K562 (cell line): ENCODE data around the gene MYOG. TPM values are rescaled to one million over a fixed set of nuclear protein-coding genes. Genes with fewer than 3 reads are reported as not detected.

Source experiments
- ATAC-seq: fragments of 200-7000 bp; cut with Tn5 transposase; 3 replicates; pipeline ENCODE4 v1.9.1; 2020; ENCODE audit warnings: moderate library complexity
- BruUV-seq: library from RNA; stranded (reverse); fragments of 400-500 nt; replicated peaks from 2 replicates; lab custom pipeline; 2021; lab: Mats Ljungman, UMichigan
- CTCF ChIA-PET: fragments of 300-600 bp; formaldehyde crosslinking; extraction: SDS; loops from one replicate; lab custom pipeline; 2021; ENCODE audit warnings: low intra/inter-chr PET ratio; lab: Yijun Ruan, JAX
- POLR2A ChIA-PET: fragments of 300-600, 350-650 bp; sonication (Branson Sonifier 250); formaldehyde crosslinking; extraction: SDS; loops from one replicate; lab custom pipeline; 2021; ENCODE audit warnings: antibody characterized with exemption, inconsistent platforms; lab: Yijun Ruan, JAX
- DNase-seq, 4 experiments: peaks; one replicate each; pipeline versions ENCODE4 v3.0.0 to v3.0.0-alpha.2; 2011 to 2018; ENCODE audit warnings: low spot score in 3 of 4, mixed read lengths in 3 of 4; ENCODE audit errors: extremely low read depth in 1 of 4
- FAIRE-seq: peaks from 2 replicates; lab custom pipeline; 2011; peaks lifted over from hg19 to GRCh38; lab: Jason Lieb, UNC
- H2AFZ ChIP-seq: 2 replicates; pipeline ENCODE4 v1.6.0; 2011; ENCODE audit warnings: low read depth, low read length, control low read depth, inconsistent platforms
- H3K27ac ChIP-seq: fragments of 200-600 bp; 3 replicates; pipeline ENCODE4 v1.8.0; 2011; ENCODE audit warnings: low read depth, mild to moderate bottlenecking, control low read depth, inconsistent platforms, low read length, moderate library complexity, mixed read lengths; ENCODE audit errors: extremely low read depth
- H3K27me3 ChIP-seq, 2 experiments: fragments of 300-600 bp in 1 of 2; 2 replicates in 1 of 2; 3 replicates in 1 of 2; pipeline versions ENCODE4 v1.6.0 to v1.8.0; 2011; ENCODE audit warnings: inconsistent platforms in 2 of 2, low read length in 2 of 2, mild to moderate bottlenecking in 1 of 2, mixed read lengths in 1 of 2, moderate library complexity in 1 of 2; ENCODE audit not compliant: control insufficient read depth in 2 of 2, insufficient read depth in 2 of 2
- H3K36me3 ChIP-seq: fragments of 300-600 bp; 3 replicates; pipeline ENCODE4 v1.8.0; 2011; ENCODE audit warnings: mild to moderate bottlenecking, low read length, inconsistent platforms; ENCODE audit not compliant: control insufficient read depth, insufficient read depth
- H3K4me1 ChIP-seq, 2 experiments: fragments of 200-600 bp in 1 of 2; replicated peaks in 1 of 2; 2 replicates in 1 of 2; 3 replicates in 1 of 2; pipeline versions ENCODE4 v1.5.1 to v1.8.0; 2011; ENCODE audit warnings: inconsistent platforms in 2 of 2, low read length in 2 of 2, mild to moderate bottlenecking in 1 of 2, mixed read lengths in 1 of 2, moderate library complexity in 1 of 2; ENCODE audit not compliant: control insufficient read depth in 2 of 2, insufficient read depth in 2 of 2
- H3K4me2 ChIP-seq: 2 replicates; pipeline ENCODE4 v1.6.1; 2011; ENCODE audit warnings: low read length, control low read depth, inconsistent platforms, mixed read lengths; ENCODE audit not compliant: insufficient read depth
- H3K4me3 ChIP-seq: fragments of 200-600 bp; sonication (generic), shearing (Covaris generic); 2 replicates; pipeline ENCODE4 v1.5.1; 2016; ENCODE audit warnings: control low read depth, inconsistent platforms
- H3K79me2 ChIP-seq: fragments of 200-600 bp; 3 replicates; pipeline ENCODE4 v1.8.0; 2011; ENCODE audit warnings: low read length, inconsistent platforms; ENCODE audit not compliant: control insufficient read depth, insufficient read depth
- H3K9ac ChIP-seq, 2 experiments: 2 replicates each; pipeline versions ENCODE4 v1.6.0 to v1.6.1; 2011; ENCODE audit warnings: low read depth in 2 of 2, low read length in 2 of 2, control low read depth in 1 of 2, inconsistent platforms in 1 of 2, mild to moderate bottlenecking in 1 of 2, mixed read lengths in 1 of 2; ENCODE audit not compliant: insufficient read depth in 1 of 2
- H3K9me1 ChIP-seq: one replicate; pipeline ENCODE4 v1.6.0; 2011; ENCODE audit warnings: inconsistent platforms, mild to moderate bottlenecking, low read length, moderate library complexity; ENCODE audit not compliant: control insufficient read depth, insufficient read depth
- H3K9me3 ChIP-seq: replicated peaks from 2 replicates; pipeline ENCODE4 v1.5.1; 2011; ENCODE audit warnings: low read depth, low read length, inconsistent platforms; ENCODE audit not compliant: control insufficient read depth, insufficient read depth
- H4K20me1 ChIP-seq: replicated peaks from 2 replicates; pipeline ENCODE4 v1.6.1; 2011; ENCODE audit warnings: low read length, inconsistent platforms, mixed read lengths; ENCODE audit not compliant: control insufficient read depth, insufficient read depth
- MXI1 ChIP-seq: IDR thresholded peaks from 2 replicates; pipeline ENCODE4 v1.6.1; 2011; ENCODE audit warnings: low read depth, mild to moderate bottlenecking, improper control_type of control experiment, low read length
- SMAD2 ChIP-seq: fragments of 150-350 bp; IDR thresholded peaks from 2 replicates; pipeline ENCODE4 v1.6.1; 2014; ENCODE audit warnings: low read depth, mild to moderate bottlenecking, low read length
- ZNF253 ChIP-seq: fragments of 250-450 bp; sonication (Bioruptor Pico); conservative IDR thresholded peaks from 2 replicates; pipeline ENCODE4 v1.6.1; 2021; ENCODE audit warnings: mild to moderate bottlenecking
- ZNF561 ChIP-seq: fragments of 450-650 bp; formaldehyde crosslinking; conservative IDR thresholded peaks from 2 replicates; pipeline ENCODE4 v1.4.0; 2020; ENCODE audit warnings: mild to moderate bottlenecking, moderate library complexity
- WGBS: fragments of 100-300 bp; shearing (Covaris generic); methylation state at CpG from one replicate; pipeline ENCODE4 v1.1.6; 2016; ENCODE audit warnings: low coverage, mixed read lengths; ENCODE audit not compliant: insufficient coverage; ENCODE audit errors: missing lambda C conversion rate; 5-methylcytosine and 5-hydroxymethylcytosine counted together
- in situ Hi-C: fragments of 300-500 bp; cut with MboI; formaldehyde crosslinking; loops from 4 replicates; pipeline ENCODE4 v1.15.0; 2018; ENCODE audit warnings: inconsistent platforms, mixed read lengths
- intact Hi-C: fragments of 100-400 bp; cut with micrococcal nuclease; formaldehyde crosslinking; loops from 2 replicates; pipeline ENCODE4 v1.14.2; 2022
- polyA plus RNA-seq, 8 experiments: library from polyadenylated mRNA; depleted of rRNA in 4 of 8; stranded (reverse) in 5 of 8; unstranded in 3 of 8; fragments of >200 nt; fragmentation: Nextera tagmentation in 2 of 8; fragmentation: Illumina TruSeq in 1 of 8; extraction: Ambion mirVana in 2 of 8; extraction: Trizol in 1 of 8; gene quantifications; 2 replicates each; pipeline versions ENCODE4 v1.2.1 to v1.2.3, GENCODE V29; 2011 to 2014; ENCODE audit warnings: inconsistent platforms in 1 of 8, missing spikeins in 1 of 8
- total RNA-seq, 7 experiments: library from RNA; depleted of rRNA in 6 of 7; stranded (reverse); fragments of >200 nt in 6 of 7; fragmentation: Illumina TruSeq in 2 of 7; extraction: Trizol in 2 of 7; gene quantifications; 2 replicates each; pipeline versions ENCODE4 v1.2.1 to v1.2.3, GENCODE V29; 2011 to 2021; ENCODE audit warnings: low replicate concordance in 1 of 7
- TF ChIP-seq, protein P1 (sequence below): fragments of 200-800 bp; sonication (Bioruptor generic); IDR thresholded peaks from 2 replicates; pipeline ENCODE4 v1.6.1; 2017; ENCODE audit warnings: missing genetic modification characterization, missing compliant biosample characterization
- TF ChIP-seq, protein P2 (sequence below): fragments of 450-650 bp; formaldehyde crosslinking; IDR thresholded peaks from 2 replicates; pipeline ENCODE4 v1.4.0; 2020; ENCODE audit warnings: mild to moderate bottlenecking, mixed read lengths
- TF ChIP-seq, protein P3 (sequence below), 2 experiments: IDR thresholded peaks; 2 replicates each; pipeline ENCODE4 v1.6.1; 2011; ENCODE audit warnings: borderline replicate concordance in 1 of 2, control low read depth in 1 of 2, low read depth in 1 of 2, low read length in 1 of 2, mild to moderate bottlenecking in 1 of 2, mixed read lengths in 1 of 2, moderate library complexity in 1 of 2; ENCODE audit not compliant: insufficient read depth in 1 of 2, insufficient read length in 1 of 2, poor library complexity in 1 of 2, severe bottlenecking in 1 of 2; ENCODE audit errors: extremely low read depth in 1 of 2

MYOG gene
- total and polyA plus RNA-seq, 9 of the 15 experiments (the other 6 are each of a cell fraction or from before 2014, with no cell fraction given): not detected

DNA sequence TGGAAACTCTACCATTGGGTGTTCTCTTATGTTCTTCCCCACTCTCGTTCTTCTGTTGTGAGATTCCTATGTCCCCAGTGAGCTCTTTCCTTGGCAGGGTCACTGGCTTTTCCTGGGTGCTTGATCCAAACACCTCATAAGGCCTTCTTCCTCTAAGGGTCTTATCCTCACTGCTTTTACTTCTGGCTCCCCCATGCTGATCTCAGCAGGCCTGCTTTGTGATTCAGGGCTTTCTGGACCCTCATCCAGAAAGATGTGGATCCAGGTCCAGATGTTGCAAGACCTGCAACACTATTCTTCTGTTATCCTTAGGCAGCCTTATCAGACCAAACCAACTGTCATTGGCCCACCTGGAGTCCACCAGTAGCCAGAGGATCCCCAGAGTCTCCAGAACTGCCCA lies 11.2 kb upstream of the MYOG start:
- Histone ChIP-seq H3K9me1 (no peaks in the 10 kb centered on the region), H3K9ac (no peak overlapping the region), H3K4me2 (no peak overlapping the region), H4K20me1 (no peaks in the 10 kb centered on the region), H3K79me2 (no peaks in the 10 kb centered on the region), H3K27ac (no peak overlapping the region), H2AFZ (no peak overlapping the region), H3K4me3 (no peak overlapping the region), H3K36me3 (no peaks in the 10 kb centered on the region), H3K4me1 (no peaks in the 10 kb centered on the region), H3K27me3 (peaks cover 12 to 13% of the 10 kb centered on the region in 2 experiments; a peak in 4 of 5 replicates), H3K9me3 (no peaks in the 10 kb centered on the region)
- ATAC-seq: no peak
- ChIA-PET CTCF (no interaction called here), POLR2A (interaction anchor here (0.5 to 1.5 kb wide), 5 partner anchors 10 to 209 kb away, joined by 3 to 5 read pairs (median 4); partner anchors contain the start of gene KLHL12)
- 0% methylated on average over 1 of the region's 1 CpG for WGBS
- intact Hi-C loops (no loop called here), in situ Hi-C loops (no loop called here)
- no peak for FAIRE-seq
- TF ChIP-seq ZNF561 (CRISPR knock-in tag) (no peak), ZNF253 (CRISPR knock-in tag) (no peak), MXI1 (no peak), SMAD2 (no peak)
- TF ChIP-seq, protein P1, sequence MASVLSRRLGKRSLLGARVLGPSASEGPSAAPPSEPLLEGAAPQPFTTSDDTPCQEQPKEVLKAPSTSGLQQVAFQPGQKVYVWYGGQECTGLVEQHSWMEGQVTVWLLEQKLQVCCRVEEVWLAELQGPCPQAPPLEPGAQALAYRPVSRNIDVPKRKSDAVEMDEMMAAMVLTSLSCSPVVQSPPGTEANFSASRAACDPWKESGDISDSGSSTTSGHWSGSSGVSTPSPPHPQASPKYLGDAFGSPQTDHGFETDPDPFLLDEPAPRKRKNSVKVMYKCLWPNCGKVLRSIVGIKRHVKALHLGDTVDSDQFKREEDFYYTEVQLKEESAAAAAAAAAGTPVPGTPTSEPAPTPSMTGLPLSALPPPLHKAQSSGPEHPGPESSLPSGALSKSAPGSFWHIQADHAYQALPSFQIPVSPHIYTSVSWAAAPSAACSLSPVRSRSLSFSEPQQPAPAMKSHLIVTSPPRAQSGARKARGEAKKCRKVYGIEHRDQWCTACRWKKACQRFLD (CRISPR knock-in tag): no peak
- TF ChIP-seq, protein P2, sequence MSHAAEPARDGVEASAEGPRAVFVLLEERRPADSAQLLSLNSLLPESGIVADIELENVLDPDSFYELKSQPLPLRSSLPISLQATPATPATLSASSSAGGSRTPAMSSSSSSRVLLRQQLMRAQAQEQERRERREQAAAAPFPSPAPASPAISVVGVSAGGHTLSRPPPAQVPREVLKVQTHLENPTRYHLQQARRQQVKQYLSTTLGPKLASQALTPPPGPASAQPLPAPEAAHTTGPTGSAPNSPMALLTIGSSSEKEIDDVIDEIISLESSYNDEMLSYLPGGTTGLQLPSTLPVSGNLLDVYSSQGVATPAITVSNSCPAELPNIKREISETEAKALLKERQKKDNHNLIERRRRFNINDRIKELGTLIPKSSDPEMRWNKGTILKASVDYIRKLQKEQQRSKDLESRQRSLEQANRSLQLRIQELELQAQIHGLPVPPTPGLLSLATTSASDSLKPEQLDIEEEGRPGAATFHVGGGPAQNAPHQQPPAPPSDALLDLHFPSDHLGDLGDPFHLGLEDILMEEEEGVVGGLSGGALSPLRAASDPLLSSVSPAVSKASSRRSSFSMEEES: no peak
- TF ChIP-seq, protein P3, sequence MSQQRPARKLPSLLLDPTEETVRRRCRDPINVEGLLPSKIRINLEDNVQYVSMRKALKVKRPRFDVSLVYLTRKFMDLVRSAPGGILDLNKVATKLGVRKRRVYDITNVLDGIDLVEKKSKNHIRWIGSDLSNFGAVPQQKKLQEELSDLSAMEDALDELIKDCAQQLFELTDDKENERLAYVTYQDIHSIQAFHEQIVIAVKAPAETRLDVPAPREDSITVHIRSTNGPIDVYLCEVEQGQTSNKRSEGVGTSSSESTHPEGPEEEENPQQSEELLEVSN (IDR thresholded peaks at IDR 0.05; ENCODE audit: borderline replicate concordance in 1 of 2, extremely low read depth in 1 of 2, insufficient read depth in 1 of 2, insufficient read length in 1 of 2, low read depth in 1 of 2, low read length in 1 of 2, poor library complexity in 1 of 2, severe bottlenecking in 1 of 2): no peak
- DNase-seq: no peak
- no TSS peak for BruUV-seq
